SH-SY5Y (cell line): ENCODE results near the gene LRRTM4.

Experiments
- GATA2 ChIP-seq: IDR thresholded peaks from 2 replicates; pipeline ENCODE4 v1.6.1; 2011; ENCODE audit warnings: mild to moderate bottlenecking, low read depth, low read length
- GATA3 ChIP-seq: IDR thresholded peaks from 2 replicates; pipeline ENCODE4 v1.6.1; 2011; ENCODE audit warnings: low read depth, mild to moderate bottlenecking, low read length, moderate library complexity

GRCh38 chr2:77421971-77422370 is 100.2 kb downstream of the LRRTM4 start:
- TF ChIP-seq GATA3: no peak
- TF ChIP-seq GATA2: no peak
